H7 (cell line): ENCODE measurements around the gene CEMIP. TPM values are rescaled to one million over a fixed set of nuclear protein-coding genes. Genes with fewer than 3 reads are reported as not detected.

Experiments used
- DNase-seq: peaks from one replicate; pipeline ENCODE4 v3.0.0; 2012
- H3K27me3 ChIP-seq: 2 replicates; pipeline ENCODE4 v1.6.0; 2011; ENCODE audit warnings: mild to moderate bottlenecking, low read length; ENCODE audit not compliant: control insufficient read depth, insufficient read depth
- H3K36me3 ChIP-seq: replicated peaks from 2 replicates; pipeline ENCODE4 v1.5.1; 2011; ENCODE audit warnings: low read length; ENCODE audit not compliant: control insufficient read depth, insufficient read depth
- H3K4me3 ChIP-seq: 2 replicates; pipeline ENCODE4 v1.5.1; 2011; ENCODE audit warnings: low read depth, mild to moderate bottlenecking, control low read depth, low read length, moderate library complexity; ENCODE audit not compliant: insufficient read depth
- total RNA-seq: library from RNA; depleted of rRNA; stranded (reverse); fragments of >200 nt; shearing (Covaris generic); gene quantifications from 2 replicates; pipeline ENCODE4 v1.2.3, GENCODE V29; 2014

The CEMIP gene
- total RNA-seq, 1 experiment from 2014 or later, result 0.03 TPM

GRCh38 chr15:80787316-80787715 is 8.1 kb downstream of the CEMIP start:
- Histone ChIP-seq H3K27me3 (no peaks in the 10 kb centered on the region), H3K4me3 (no peak overlapping the region), H3K36me3 (no peaks in the 10 kb centered on the region)
- DNase-seq, result peak; percentile 61

- Histone ChIP-seq H3K36me3 (no peaks in the 10 kb centered on the region), H3K27me3 (no peaks in the 10 kb centered on the region; the same call in 1 of the 2 replicates), H3K4me3 (no peak overlapping the region)
- no peak for DNase-seq
Measured at GRCh38 chr15:80788536-80788935, 9.4 kb downstream of the CEMIP start.

GRCh38 chr15:80789296-80789695 is 10.1 kb downstream of the CEMIP start:
- no peaks in the 10 kb centered on the region for H3K36me3 ChIP-seq

GRCh38 chr15:80789796-80790195 is 10.6 kb downstream of the CEMIP start:
- DNase-seq, result no peak
- Histone ChIP-seq H3K36me3 (no peaks in the 10 kb centered on the region), H3K27me3 (no peaks in the 10 kb centered on the region; the same call in 1 of the 2 replicates), H3K4me3 (no peak overlapping the region)

More at GRCh38 chr15:80789296-80789695, 10.1 kb downstream of the CEMIP start:
- Histone ChIP-seq H3K27me3 (no peaks in the 10 kb centered on the region; the same call in 1 of the 2 replicates), H3K4me3 (no peak overlapping the region)
- DNase-seq, result no peak

GRCh38 chr15:80790236-80790635 is 11.1 kb downstream of the CEMIP start:
- no peak for DNase-seq
- H3K4me3 ChIP-seq, result no peak overlapping the region
- H3K36me3 ChIP-seq, result no peaks in the 10 kb centered on the region
- no peaks in the 10 kb centered on the region; the same call in 1 of the 2 replicates for H3K27me3 ChIP-seq

GRCh38 chr15:80791004-80791403 is 11.8 kb downstream of the CEMIP start:
- Histone ChIP-seq H3K27me3 (no peaks in the 10 kb centered on the region; the same call in 1 of the 2 replicates), H3K36me3 (no peaks in the 10 kb centered on the region), H3K4me3 (no peak overlapping the region)
- DNase-seq, result no peak

GRCh38 chr15:80796407-80796806 is 17.2 kb downstream of the CEMIP start:
- no peak for DNase-seq
- H3K36me3 ChIP-seq, result no peaks in the 10 kb centered on the region
- no peaks in the 10 kb centered on the region; the same call in 1 of the 2 replicates for H3K27me3 ChIP-seq
- no peak overlapping the region for H3K4me3 ChIP-seq

GRCh38 chr15:80798911-80799310 is 19.7 kb downstream of the CEMIP start:
- no peak overlapping the region for H3K4me3 ChIP-seq
- no peaks in the 10 kb centered on the region for H3K27me3 ChIP-seq
- H3K36me3 ChIP-seq, result no peaks in the 10 kb centered on the region
- no peak for DNase-seq

- no peaks in the 10 kb centered on the region for H3K27me3 ChIP-seq
- DNase-seq, result no peak
- no peak overlapping the region for H3K4me3 ChIP-seq
- H3K36me3 ChIP-seq, result no peaks in the 10 kb centered on the region
Measured at GRCh38 chr15:80800067-80800466, 20.9 kb downstream of the CEMIP start.

GRCh38 chr15:80801891-80802680 is 22.9 kb downstream of the CEMIP start:
- no peak for DNase-seq
- Histone ChIP-seq H3K4me3 (no peak overlapping the region), H3K36me3 (no peaks in the 10 kb centered on the region), H3K27me3 (no peaks in the 10 kb centered on the region)

- no peaks in the 10 kb centered on the region for H3K36me3 ChIP-seq
- H3K4me3 ChIP-seq, result no peak overlapping the region
- no peak for DNase-seq
- no peaks in the 10 kb centered on the region for H3K27me3 ChIP-seq
Measured at GRCh38 chr15:80803580-80804525, 24.7 kb downstream of the CEMIP start.

GRCh38 chr15:80804970-80805495 is 25.9 kb downstream of the CEMIP start:
- H3K27me3 ChIP-seq, result no peaks in the 10 kb centered on the region
- DNase-seq, result peak; percentile 34
- H3K36me3 ChIP-seq, result no peaks in the 10 kb centered on the region
- H3K4me3 ChIP-seq, result no peak overlapping the region

- Histone ChIP-seq H3K36me3 (no peaks in the 10 kb centered on the region), H3K27me3 (no peaks in the 10 kb centered on the region), H3K4me3 (no peak overlapping the region)
- no peak for DNase-seq
Measured at GRCh38 chr15:80811781-80812315, 32.7 kb downstream of the CEMIP start.

- no peaks in the 10 kb centered on the region for H3K27me3 ChIP-seq
- no peaks in the 10 kb centered on the region for H3K36me3 ChIP-seq
- H3K4me3 ChIP-seq, result no peak overlapping the region
- DNase-seq, result no peak
Measured at GRCh38 chr15:80815106-80815505, 35.9 kb downstream of the CEMIP start.
